ENCODE measurements around the gene NYAP2.

- TF ChIP-seq ZNF274 (IDR thresholded peaks at IDR 0.05; ENCODE audit: low read depth, low read length), result no peak
- no peak for TF ChIP-seq YY1 (IDR thresholded peaks at IDR 0.05; ENCODE audit: insufficient read depth, insufficient read length)
- TF ChIP-seq SUZ12 (IDR thresholded peaks at IDR 0.05; ENCODE audit: extremely low read depth, insufficient read depth, insufficient read length), result no peak
Observed at GRCh38 chr2:225512469-225512868, 113.0 kb downstream of the NYAP2 start.

Measured in NT2/D1 (cell line).